Right cardiac atrium (tissue), 5 donors: ENCODE data around the gene LUZP1. TPM values are rescaled to one million over a fixed set of nuclear protein-coding genes. Genes with fewer than 3 reads are reported as not detected.

ENCODE experiments used
- ATAC-seq, 2 donors: fragments of 200-7000 bp; cut with Tn5 transposase; one replicate each; pipeline versions ENCODE4 v1.8.0 to v1.9.1; 2020; ENCODE audit warnings: moderate library complexity in 2 of 2, mild to moderate bottlenecking in 1 of 2
- DNase-seq, 3 donors: peaks; one replicate each; pipeline ENCODE4 v3.0.0-alpha.2; 2020
- H3K27ac ChIP-seq: one replicate; pipeline ENCODE4 v1.5.1; 2013; ENCODE audit warnings: mild to moderate bottlenecking, low read length, control low read depth, moderate library complexity
- H3K27me3 ChIP-seq: one replicate; pipeline ENCODE4 v1.6.1; 2013; ENCODE audit not compliant: control insufficient read depth, insufficient read depth
- H3K4me1 ChIP-seq: one replicate; pipeline ENCODE4 v1.6.1; 2013; ENCODE audit warnings: low read length; ENCODE audit not compliant: control insufficient read depth, insufficient read depth
- H3K4me3 ChIP-seq: one replicate; pipeline ENCODE4 v1.5.1; 2013; ENCODE audit warnings: low read length, control low read depth
- H3K9me3 ChIP-seq: one replicate; pipeline ENCODE4 v1.6.1; 2013; ENCODE audit warnings: low read length; ENCODE audit not compliant: control insufficient read depth
- WGBS: extraction: QIAGEN DNeasy Blood & Tissue Kit; methylation state at CpG from one replicate; pipeline ENCODE4 v1.1.7; 2013; 5-methylcytosine and 5-hydroxymethylcytosine counted together
- intact Hi-C, 4 donors: fragments of 100-400 bp; cut with DNase I; formaldehyde crosslinking; loops; one replicate each; pipeline versions ENCODE4 v1.11.0 to v1.14.0; 2022 to 2023
- polyA plus RNA-seq: library from polyadenylated mRNA; stranded (reverse); fragments of 200-250 nt; gene quantifications from one replicate; pipeline ENCODE4 v1.2.3, GENCODE V29; 2013
- total RNA-seq, 4 donors: library from RNA; stranded (reverse); fragmentation: NEBNext Ultra II Directional; extraction: Animal tissue kit (Norgen Biotek cat#: 25700); gene quantifications; one replicate each; pipeline ENCODE4 v1.2.1, GENCODE V29; 2021
- donor health status: healthy with polysubstance abuse.
- donor health status: DM: no; HTN: yes; CAD: no.
- donor health status: DM: no; HTN: no; CAD: no.
- donor health status: DM: no; HTN: yes; CAD: no; lungs with severe emphysema.
- donor health status: DM: yes; HTN: yes; CAD: no.

LUZP1 gene
- total and polyA plus RNA-seq, 5 donors: 9.5 to 61.9 (median 35.1) TPM

DNA sequence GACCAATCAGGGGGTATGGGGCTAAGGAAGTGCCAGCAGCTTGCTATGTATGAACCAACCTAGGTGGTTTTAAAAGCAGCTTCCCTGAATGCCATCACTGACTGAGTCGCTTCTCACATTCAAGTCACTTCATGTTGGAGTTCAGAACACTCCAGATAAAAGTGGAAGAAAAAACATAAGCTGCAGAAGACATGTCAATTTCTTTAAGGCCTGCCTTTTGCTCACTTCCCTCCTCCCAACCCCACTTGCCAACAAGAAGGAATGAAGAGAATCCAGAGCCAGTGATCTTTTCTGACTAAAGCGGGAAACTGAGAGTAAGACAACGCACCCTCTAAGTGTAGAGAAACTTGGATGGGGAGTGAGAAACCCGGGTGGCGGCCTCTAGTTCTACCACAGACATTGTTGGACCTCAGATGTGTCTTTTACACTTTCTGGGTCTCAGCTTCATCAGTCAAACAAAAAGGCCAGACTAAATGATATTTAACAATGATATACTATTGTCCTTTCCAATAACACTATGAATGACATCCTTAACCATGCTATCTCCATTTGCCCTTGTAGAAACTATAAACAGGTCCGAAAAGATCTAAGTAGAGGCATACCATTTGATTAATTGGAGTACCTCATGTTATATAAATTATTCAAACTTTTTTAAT lies 54.1 kb downstream of the LUZP1 start:
- Histone ChIP-seq H3K9me3 (no peaks in the 10 kb centered on the region), H3K4me3 (no peak overlapping the region), H3K27ac (no peak overlapping the region), H3K4me1 (peaks cover 12% of the 10 kb centered on the region), H3K27me3 (no peaks in the 10 kb centered on the region)
- WGBS: 54% methylated on average over 6 of the region's 6 CpGs
- DNase-seq (no peak), ATAC-seq (peak in 1 of 2 donors; percentile 29)
- intact Hi-C loops: no loop called here

DNA sequence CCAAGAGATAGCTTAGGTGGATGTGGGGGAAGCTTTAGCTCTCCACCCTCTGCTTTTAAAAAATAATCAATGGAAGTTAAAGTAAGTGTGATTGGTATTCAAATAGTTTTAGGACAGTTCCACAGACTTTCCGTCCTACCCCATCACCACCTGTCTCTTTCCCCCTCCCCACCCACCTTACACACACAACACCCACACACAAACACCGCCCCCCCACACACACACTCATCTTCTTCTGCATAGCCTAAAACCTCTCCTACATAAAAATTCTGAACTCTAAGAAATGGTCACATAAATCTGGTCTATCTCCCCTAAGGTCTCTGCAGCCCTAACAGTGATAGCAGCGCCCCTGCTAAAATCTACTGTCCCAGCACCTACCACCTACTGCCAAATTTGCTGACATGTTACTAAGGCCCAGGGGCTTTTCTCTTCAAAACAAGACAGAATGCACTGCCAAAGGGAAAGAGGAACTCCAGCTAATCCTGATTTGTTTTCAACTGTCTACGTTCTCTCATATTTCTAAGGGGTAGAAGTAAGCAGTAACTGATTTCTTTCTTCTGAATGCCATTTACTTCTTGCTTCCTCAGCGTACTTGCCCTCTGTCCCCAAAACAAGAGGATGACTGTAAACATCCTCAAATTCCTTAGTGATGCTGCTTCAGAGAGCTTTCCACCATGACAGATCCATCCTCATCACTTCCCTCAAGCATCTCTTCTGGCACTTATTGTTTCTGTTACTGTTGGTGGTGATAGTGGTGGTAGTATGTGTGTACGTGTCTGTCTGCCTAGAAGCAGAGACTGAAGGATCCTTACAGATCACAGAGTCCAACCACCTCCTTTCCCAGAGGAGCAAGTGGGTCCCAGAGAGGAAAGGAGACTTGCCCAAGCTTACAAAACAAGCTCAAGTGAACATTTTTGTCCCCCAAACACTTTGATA lies 56.8 kb downstream of the LUZP1 start:
- ATAC-seq (no peak), DNase-seq (no peak)
- Histone ChIP-seq H3K9me3 (no peaks in the 10 kb centered on the region), H3K4me1 (peaks cover 12% of the 10 kb centered on the region), H3K27me3 (no peaks in the 10 kb centered on the region), H3K4me3 (no peak overlapping the region), H3K27ac (peak overlapping the region; percentile 13)
- 62% methylated on average over 6 of the region's 6 CpGs for WGBS
- intact Hi-C loops: no loop called here

DNA sequence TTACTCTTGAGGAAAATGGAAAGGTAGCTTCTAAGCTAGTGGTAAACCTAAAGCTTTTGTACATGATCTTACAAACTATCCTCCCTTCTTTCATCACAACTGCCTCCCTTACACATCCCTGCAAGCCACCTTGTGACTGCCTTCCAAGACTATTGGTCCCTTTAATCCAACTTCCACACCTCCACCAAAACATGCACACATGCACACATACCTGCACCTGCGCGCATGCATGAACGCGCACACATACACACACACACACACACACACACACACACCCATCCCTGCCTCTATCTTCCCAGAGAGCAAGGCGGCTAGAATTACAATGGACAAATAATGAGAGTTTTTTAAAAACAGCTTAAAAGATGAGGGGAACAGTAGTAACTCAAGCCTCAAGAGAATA lies 58.3 kb downstream of the LUZP1 start:
- Histone ChIP-seq H3K4me1 (peaks cover 10% of the 10 kb centered on the region), H3K27me3 (no peaks in the 10 kb centered on the region), H3K4me3 (no peak overlapping the region), H3K9me3 (no peaks in the 10 kb centered on the region), H3K27ac (no peak overlapping the region)
- no peak for ATAC-seq
- WGBS: 98% methylated on average over 5 of the region's 5 CpGs
- no peak for DNase-seq
- intact Hi-C loops: no loop called here

DNA sequence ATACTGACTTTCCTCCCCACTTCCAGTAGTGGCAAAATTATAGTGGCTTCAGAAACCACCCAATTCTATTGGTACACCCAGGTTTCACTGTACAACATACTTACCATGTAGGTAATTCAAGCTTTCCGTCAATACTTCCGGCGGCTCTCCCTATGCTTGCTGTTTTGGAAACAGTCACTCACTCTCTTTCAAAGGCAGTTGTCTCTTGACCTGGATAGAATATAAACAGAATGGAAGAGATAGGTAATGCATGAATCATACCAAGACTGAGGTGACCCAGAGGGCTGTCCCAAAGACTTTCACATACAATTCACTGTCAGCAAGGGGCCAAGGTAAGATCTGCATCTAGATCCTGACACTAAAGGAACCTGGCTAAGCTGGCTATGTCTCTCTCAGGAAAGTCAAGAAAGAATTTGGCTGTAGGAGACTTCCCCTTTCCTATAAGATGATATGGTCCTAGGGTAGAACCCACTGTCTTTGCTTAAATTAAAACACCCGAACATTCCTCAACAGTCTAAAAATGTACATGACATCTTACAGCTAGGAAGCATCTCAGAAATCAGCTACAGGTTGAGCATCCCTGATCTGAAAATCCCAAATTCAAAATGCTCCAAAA lies 59.6 kb downstream of the LUZP1 start:
- WGBS: 93% methylated on average over 4 of the region's 4 CpGs
- Histone ChIP-seq H3K27ac (no peak overlapping the region), H3K4me3 (no peak overlapping the region), H3K9me3 (no peaks in the 10 kb centered on the region), H3K27me3 (no peaks in the 10 kb centered on the region), H3K4me1 (peaks cover 5% of the 10 kb centered on the region)
- intact Hi-C loops: no loop called here
- ATAC-seq (no peak), DNase-seq (no peak)

DNA sequence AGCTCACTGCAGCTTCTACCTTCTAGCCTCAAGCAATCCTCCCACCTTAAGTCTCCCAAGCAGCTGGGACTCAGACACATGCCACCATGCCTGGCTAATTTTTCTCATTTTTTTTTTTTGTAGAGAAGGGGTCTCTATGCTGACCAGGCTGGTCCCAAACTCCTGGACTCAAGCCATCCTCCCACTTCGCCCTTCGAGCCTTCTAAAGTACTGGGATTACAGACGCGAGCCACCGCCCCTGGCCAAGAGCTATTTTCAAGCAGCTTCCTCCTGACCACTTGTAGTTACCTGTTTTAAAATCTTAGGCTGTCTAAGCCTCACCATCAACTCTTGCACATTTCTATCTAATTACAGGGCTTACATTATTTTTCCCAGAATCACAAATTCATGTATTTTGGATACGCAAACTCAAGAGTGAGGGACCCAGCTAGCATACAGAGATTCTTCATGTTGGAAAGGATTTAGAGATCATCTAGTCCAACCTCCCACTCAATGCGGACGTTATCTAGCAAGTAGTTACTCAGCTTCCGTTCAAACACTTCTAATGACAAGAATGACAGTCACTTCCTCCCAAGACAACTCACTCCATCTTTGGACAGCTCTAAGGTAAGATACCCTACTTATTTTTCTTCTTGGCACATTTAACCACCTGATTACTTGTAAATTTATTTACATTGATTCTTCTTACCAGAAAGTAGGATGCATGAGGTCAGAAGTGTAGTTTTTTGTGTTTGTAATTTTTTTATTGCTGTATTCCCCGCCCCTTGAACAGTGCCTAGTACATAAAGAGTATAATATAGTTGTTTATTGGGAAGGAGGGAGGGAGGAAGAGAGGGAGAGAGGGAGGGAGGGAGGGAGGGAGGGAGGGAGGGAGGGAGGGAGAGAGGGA lies 65.4 kb downstream of the LUZP1 start:
- no peak overlapping the region for H3K4me3 ChIP-seq
- peak in 1 of 3 donors; percentile 55 for DNase-seq
- H3K9me3 ChIP-seq: no peaks in the 10 kb centered on the region
- WGBS: 36% methylated on average over 10 of the region's 10 CpGs
- intact Hi-C loops: no loop called here
- H3K4me1 ChIP-seq: peaks cover 13% of the 10 kb centered on the region
- H3K27ac ChIP-seq: peak overlapping the region; percentile 87
- peak in 1 of 2 donors; percentile 45 for ATAC-seq
- no peaks in the 10 kb centered on the region for H3K27me3 ChIP-seq

DNA sequence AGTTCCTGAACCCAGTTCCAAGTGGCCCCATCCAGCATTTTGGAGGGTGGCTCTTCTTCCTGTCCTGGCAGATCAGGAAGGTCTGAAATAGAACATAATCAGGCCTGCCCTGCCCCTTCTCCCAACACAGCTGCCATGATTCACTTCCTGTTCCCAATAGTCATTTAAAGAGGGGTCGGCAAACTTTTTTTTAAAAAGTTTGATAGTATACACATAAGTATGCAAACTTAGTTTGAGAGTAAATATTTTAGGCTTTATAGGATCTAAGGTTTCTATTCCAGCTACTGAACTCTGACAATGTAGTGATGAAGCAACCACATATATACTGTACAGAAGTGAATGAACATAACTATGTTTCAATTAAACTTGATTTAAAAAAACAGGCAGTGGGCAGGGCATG lies 66.4 kb downstream of the LUZP1 start:
- intact Hi-C loops: no loop called here
- Histone ChIP-seq H3K4me3 (no peak overlapping the region), H3K4me1 (peaks cover 13% of the 10 kb centered on the region), H3K9me3 (no peaks in the 10 kb centered on the region), H3K27me3 (no peaks in the 10 kb centered on the region), H3K27ac (peak overlapping the region; percentile 70)
- WGBS: 9% methylated on average over 1 of the region's 1 CpG
- ATAC-seq (peak; percentile 69 to 88), DNase-seq (peak in 2 of 3 donors; percentile 25 to 32)

DNA sequence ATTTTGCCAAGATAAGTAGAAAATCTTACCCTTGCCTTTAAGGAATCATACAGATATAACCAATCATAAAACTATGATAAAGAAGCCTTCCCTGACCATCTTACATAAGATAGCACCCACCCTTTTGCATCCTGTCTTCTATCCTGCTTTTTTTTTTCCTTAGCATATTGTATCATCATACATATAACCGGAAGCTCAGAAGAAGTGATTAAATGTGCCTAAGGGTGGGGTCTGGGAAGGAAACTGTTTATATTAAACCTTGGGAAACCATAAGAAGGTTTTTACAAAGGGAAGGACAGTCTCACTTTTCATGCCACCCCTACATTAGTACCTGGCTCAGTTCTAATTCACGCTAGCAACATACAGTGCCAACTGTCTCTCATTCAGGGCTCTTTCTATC lies 66.8 kb downstream of the LUZP1 start:
- H3K4me3 ChIP-seq: no peak overlapping the region
- H3K9me3 ChIP-seq: no peaks in the 10 kb centered on the region
- peak overlapping the region; percentile 70 for H3K27ac ChIP-seq
- DNase-seq (no peak), ATAC-seq (peak in 1 of 2 donors; percentile 6)
- intact Hi-C loops: no loop called here
- WGBS: 55% methylated on average over 2 of the region's 2 CpGs
- H3K27me3 ChIP-seq: no peaks in the 10 kb centered on the region
- peaks cover 13% of the 10 kb centered on the region for H3K4me1 ChIP-seq

DNA sequence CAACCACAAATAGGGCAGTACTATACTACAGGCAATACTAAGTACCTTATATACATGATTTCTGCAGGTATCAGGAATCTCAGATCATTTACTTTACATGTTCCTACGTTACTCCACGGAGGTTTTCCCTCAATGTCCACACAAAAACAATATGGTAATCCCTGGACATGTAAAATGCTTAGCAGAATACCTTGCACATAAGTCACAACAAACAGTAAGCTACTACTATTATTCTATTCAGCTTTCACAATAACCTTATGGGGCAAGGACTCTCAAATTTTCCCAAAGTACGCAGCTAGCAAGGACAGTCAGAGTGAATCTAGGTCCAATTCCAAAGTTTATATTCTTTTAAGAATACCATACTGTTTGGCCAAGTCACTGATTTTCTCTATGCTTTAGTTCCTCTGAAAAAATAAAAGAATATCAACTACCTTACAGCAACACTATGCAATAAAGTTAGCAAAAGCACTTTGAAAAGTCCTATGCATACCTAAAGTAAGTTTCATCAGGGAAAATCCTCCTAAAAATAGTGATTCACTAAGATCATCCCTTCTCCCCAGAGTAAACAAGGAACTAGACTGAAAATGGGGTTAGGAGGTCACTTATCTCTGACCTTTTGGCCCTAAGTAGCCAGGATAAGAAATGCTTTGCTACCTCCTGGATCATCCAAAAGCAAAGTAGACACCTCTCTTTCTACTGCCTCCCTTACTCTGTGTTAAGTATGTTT lies 67.4 kb downstream of the LUZP1 start:
- peak in 1 of 2 donors; percentile 11 for ATAC-seq
- DNase-seq: no peak
- no peaks in the 10 kb centered on the region for H3K27me3 ChIP-seq
- no peaks in the 10 kb centered on the region for H3K9me3 ChIP-seq
- intact Hi-C loops: no loop called here
- 87% methylated on average over 3 of the region's 3 CpGs for WGBS
- H3K4me1 ChIP-seq: peaks cover 13% of the 10 kb centered on the region
- no peak overlapping the region for H3K27ac ChIP-seq
- H3K4me3 ChIP-seq: no peak overlapping the region

DNA sequence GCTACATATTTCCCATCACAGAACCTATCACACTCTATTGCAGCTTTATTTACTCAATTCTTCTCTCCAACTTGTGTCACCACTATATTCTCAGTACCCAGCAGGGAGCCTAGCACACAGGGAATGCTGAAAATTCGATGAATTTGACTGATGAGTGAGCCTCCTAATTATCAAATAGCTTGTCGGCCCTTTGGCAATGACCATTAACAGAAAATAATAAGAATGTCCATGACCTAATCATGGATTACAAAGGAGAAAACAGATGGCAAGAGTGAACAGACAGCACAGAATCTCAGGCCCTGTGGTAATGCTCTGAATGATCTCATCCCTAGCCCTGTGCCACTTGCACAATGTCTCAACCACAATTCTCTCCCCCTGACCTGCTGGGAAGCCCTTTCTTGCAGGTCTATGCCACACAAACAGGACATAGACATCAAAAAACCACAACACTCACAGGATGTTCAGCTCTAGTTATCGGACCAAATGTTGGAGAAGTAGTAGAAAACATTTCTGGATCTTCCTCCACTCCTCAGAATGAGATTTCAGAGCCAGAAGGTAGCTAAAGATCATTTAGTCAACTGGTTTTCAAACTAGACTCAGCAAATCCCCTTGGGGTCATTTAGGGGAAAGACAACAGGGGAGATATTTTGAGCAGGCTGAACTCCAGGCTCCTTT lies 68.4 kb downstream of the LUZP1 start:
- H3K27ac ChIP-seq: peak overlapping the region; percentile 12
- no peak overlapping the region for H3K4me3 ChIP-seq
- ATAC-seq: peak; percentile 54 to 65
- WGBS: 29% methylated on average over 3 of the region's 3 CpGs
- DNase-seq: no peak
- no peaks in the 10 kb centered on the region for H3K27me3 ChIP-seq
- peaks cover 13% of the 10 kb centered on the region for H3K4me1 ChIP-seq
- H3K9me3 ChIP-seq: no peaks in the 10 kb centered on the region
- intact Hi-C loops: no loop called here
